Stomach (tissue), 4 donors: Measurements from ENCODE around the gene UCN3.

ENCODE experiments used
- CTCF ChIP-seq, 7 experiments: fragments of 450-650 bp in 4 of 7; fragments of 200-600 bp in 3 of 7; sonication (generic) in 3 of 7; IDR thresholded peaks; one replicate each; pipeline ENCODE4 v1.5.1; 2016 to 2019; ENCODE audit warnings: antibody characterized with exemption in 7 of 7, control low read depth in 2 of 7, mild to moderate bottlenecking in 1 of 7
- POLR2A ChIP-seq, 4 donors: fragments of 450-650 bp; IDR thresholded peaks; one replicate each; pipeline ENCODE4 v1.6.1; 2016; ENCODE audit warnings: antibody characterized with exemption in 4 of 4, control low read depth in 2 of 4, mild to moderate bottlenecking in 1 of 4, moderate library complexity in 1 of 4
- POLR2AphosphoS5 ChIP-seq, 3 donors: sonication (generic); formaldehyde crosslinking; IDR thresholded peaks; one replicate each; pipeline ENCODE4 v1.6.1; 2016; ENCODE audit warnings: antibody characterized with exemption in 3 of 3

- TF ChIP-seq CTCF (IDR thresholded peaks at IDR 0.05) (no peak), POLR2AphosphoS5 (IDR thresholded peaks at IDR 0.05) (no peak), POLR2A (IDR thresholded peaks at IDR 0.05) (no peak)
Observed at GRCh38 chr10:5338010-5338409, 26.8 kb upstream of the UCN3 start.
